Esophagus muscularis mucosa (tissue), 3 donors: Measurements from ENCODE around the gene FAAP24.
"Not testable (repeated sequence)": the region's sequence is repeated elsewhere in the genome, so short reads cannot be mapped to it uniquely, and the experiment has no call there.

ENCODE experiments used
- CTCF ChIP-seq, 3 experiments: fragments of 200-600 bp in 2 of 3; fragments of 450-650 bp in 1 of 3; sonication (generic) in 2 of 3; IDR thresholded peaks; one replicate each; pipeline ENCODE4 v1.5.1; 2017 to 2019; ENCODE audit warnings: antibody characterized with exemption in 3 of 3, mild to moderate bottlenecking in 2 of 3, moderate library complexity in 1 of 3
- EP300 ChIP-seq: sonication (generic); formaldehyde crosslinking; IDR thresholded peaks from one replicate; pipeline ENCODE4 v1.6.1; 2017; ENCODE audit warnings: antibody characterized with exemption

GRCh38 chr19:33026602-33027001, 54.6 kb downstream of the FAAP24 start:
- TF ChIP-seq CTCF (IDR thresholded peaks at IDR 0.05); EP300: not testable (repeated sequence)
